Measurements from ENCODE around the gene CAMTA1.
A peak's percentile ranks its signal among the peaks of the same experiment; 100 is the strongest.

CAMTA1 gene

GRCh38 chr1:7251454-7251800 is 466.2 kb downstream of the CAMTA1 start:
- H3K36me3 Mint-ChIP-seq: no peaks in the 10 kb centered on the region
- H3K27ac Mint-ChIP-seq: no peak overlapping the region
- H3K4me3 Mint-ChIP-seq: no peak overlapping the region
- no peak for ATAC-seq
- no peaks in the 10 kb centered on the region for H3K9me3 Mint-ChIP-seq
- peak in 1 of 2 donors; percentile 26 for DNase-seq (ENCODE audit: low spot score in 2 of 2)
- H3K4me1 Mint-ChIP-seq: no peaks in the 10 kb centered on the region

- Mint-ChIP-seq H3K4me1 (no peaks in the 10 kb centered on the region), H3K4me3 (no peak overlapping the region), H3K36me3 (no peaks in the 10 kb centered on the region)
These were observed 467.3 kb downstream of the CAMTA1 start for GRCh38 chr1:7252411-7253117.

GRCh38 chr1:7253118-7253480 is 467.8 kb downstream of the CAMTA1 start:
- H3K27ac Mint-ChIP-seq: no peak overlapping the region
- H3K4me1 Mint-ChIP-seq: no peaks in the 10 kb centered on the region
- ATAC-seq (no peak), DNase-seq (ENCODE audit: low spot score in 2 of 2) (peak in 1 of 2 donors; percentile 10)
- no peak overlapping the region for H3K4me3 Mint-ChIP-seq
- H3K9me3 Mint-ChIP-seq: no peaks in the 10 kb centered on the region
- no peaks in the 10 kb centered on the region for H3K36me3 Mint-ChIP-seq

More at GRCh38 chr1:7252411-7253117, 467.3 kb downstream of the CAMTA1 start:
- ATAC-seq: no peak
- peak in 1 of 2 donors; percentile 3 for DNase-seq (ENCODE audit: low spot score in 2 of 2)
- H3K9me3 Mint-ChIP-seq: no peaks in the 10 kb centered on the region
- no peak overlapping the region for H3K27ac Mint-ChIP-seq

GRCh38 chr1:7253988-7254587 is 468.8 kb downstream of the CAMTA1 start:
- no peak overlapping the region for H3K27ac Mint-ChIP-seq
- H3K9me3 Mint-ChIP-seq: no peaks in the 10 kb centered on the region
- H3K36me3 Mint-ChIP-seq: no peaks in the 10 kb centered on the region
- no peak for ATAC-seq
- DNase-seq (ENCODE audit: low spot score in 2 of 2): no peak
- no peaks in the 10 kb centered on the region for H3K4me1 Mint-ChIP-seq
- H3K4me3 Mint-ChIP-seq: no peak overlapping the region

- H3K9me3 Mint-ChIP-seq: no peaks in the 10 kb centered on the region
- DNase-seq (ENCODE audit: low spot score in 2 of 2) (no peak), ATAC-seq (no peak)
- H3K4me1 Mint-ChIP-seq: no peaks in the 10 kb centered on the region
- no peak overlapping the region for H3K4me3 Mint-ChIP-seq
- H3K27ac Mint-ChIP-seq: no peak overlapping the region
- no peaks in the 10 kb centered on the region for H3K36me3 Mint-ChIP-seq
These were observed 470.2 kb downstream of the CAMTA1 start for GRCh38 chr1:7255303-7256058.

- Mint-ChIP-seq H3K4me3 (no peak overlapping the region), H3K27ac (no peak overlapping the region), H3K36me3 (no peaks in the 10 kb centered on the region), H3K9me3 (no peaks in the 10 kb centered on the region), H3K4me1 (no peaks in the 10 kb centered on the region)
- DNase-seq (ENCODE audit: low spot score in 2 of 2) (no peak), ATAC-seq (no peak)
These were observed 471.3 kb downstream of the CAMTA1 start for GRCh38 chr1:7256526-7256925.

- no peaks in the 10 kb centered on the region for H3K9me3 Mint-ChIP-seq
These were observed 472.0 kb downstream of the CAMTA1 start for GRCh38 chr1:7257225-7257624.

GRCh38 chr1:7258589-7259135 is 473.4 kb downstream of the CAMTA1 start:
- DNase-seq (ENCODE audit: low spot score in 2 of 2) (no peak), ATAC-seq (no peak)
- Mint-ChIP-seq H3K36me3 (no peaks in the 10 kb centered on the region), H3K4me1 (no peaks in the 10 kb centered on the region), H3K27ac (no peak overlapping the region), H3K4me3 (no peak overlapping the region), H3K9me3 (no peaks in the 10 kb centered on the region)

More at GRCh38 chr1:7257225-7257624, 472.0 kb downstream of the CAMTA1 start:
- Mint-ChIP-seq H3K36me3 (no peaks in the 10 kb centered on the region), H3K4me1 (no peaks in the 10 kb centered on the region), H3K27ac (no peak overlapping the region), H3K4me3 (no peak overlapping the region)
- DNase-seq (ENCODE audit: low spot score in 2 of 2) (no peak), ATAC-seq (no peak)

GRCh38 chr1:7259955-7260354 is 474.7 kb downstream of the CAMTA1 start:
- H3K27ac Mint-ChIP-seq: no peak overlapping the region
- H3K36me3 Mint-ChIP-seq: no peaks in the 10 kb centered on the region
- H3K4me3 Mint-ChIP-seq: no peak overlapping the region
- no peak for ATAC-seq
- H3K9me3 Mint-ChIP-seq: no peaks in the 10 kb centered on the region
- H3K4me1 Mint-ChIP-seq: no peaks in the 10 kb centered on the region
- DNase-seq (ENCODE audit: low spot score in 2 of 2): no peak

- no peak for DNase-seq (ENCODE audit: low spot score in 2 of 2)
- H3K4me3 Mint-ChIP-seq: no peak overlapping the region
- H3K9me3 Mint-ChIP-seq: no peaks in the 10 kb centered on the region
- H3K27ac Mint-ChIP-seq: no peak overlapping the region
- no peak for ATAC-seq
- H3K4me1 Mint-ChIP-seq: no peaks in the 10 kb centered on the region
- no peaks in the 10 kb centered on the region for H3K36me3 Mint-ChIP-seq
These were observed 476.2 kb downstream of the CAMTA1 start for GRCh38 chr1:7261490-7261889.

GRCh38 chr1:7262611-7263010 is 477.4 kb downstream of the CAMTA1 start:
- H3K4me1 Mint-ChIP-seq: no peaks in the 10 kb centered on the region
- ATAC-seq: no peak
- no peak overlapping the region for H3K27ac Mint-ChIP-seq
- H3K36me3 Mint-ChIP-seq: no peaks in the 10 kb centered on the region
- no peak overlapping the region for H3K4me3 Mint-ChIP-seq
- no peaks in the 10 kb centered on the region for H3K9me3 Mint-ChIP-seq
- no peak for DNase-seq (ENCODE audit: low spot score in 2 of 2)

GRCh38 chr1:7263021-7263960 is 478.0 kb downstream of the CAMTA1 start:
- DNase-seq (ENCODE audit: low spot score in 2 of 2): no peak
- Mint-ChIP-seq H3K36me3 (no peaks in the 10 kb centered on the region), H3K27ac (no peak overlapping the region), H3K9me3 (peaks cover 3% of the 10 kb centered on the region), H3K4me1 (no peaks in the 10 kb centered on the region), H3K4me3 (no peak overlapping the region)
- no peak for ATAC-seq

GRCh38 chr1:7264101-7264500 is 478.8 kb downstream of the CAMTA1 start:
- H3K9me3 Mint-ChIP-seq: peaks cover 7% of the 10 kb centered on the region
- no peaks in the 10 kb centered on the region for H3K36me3 Mint-ChIP-seq
- no peak overlapping the region for H3K4me3 Mint-ChIP-seq
- H3K27ac Mint-ChIP-seq: no peak overlapping the region
- no peaks in the 10 kb centered on the region for H3K4me1 Mint-ChIP-seq
- DNase-seq (ENCODE audit: low spot score in 2 of 2) (peak in 1 of 2 donors; percentile 8), ATAC-seq (no peak)

- ATAC-seq: no peak
- H3K27ac Mint-ChIP-seq: no peak overlapping the region
These were observed 480.6 kb downstream of the CAMTA1 start for GRCh38 chr1:7265771-7266371.

More at GRCh38 chr1:7265771-7266371, 480.6 kb downstream of the CAMTA1 start:
- Mint-ChIP-seq H3K4me3 (no peak overlapping the region), H3K4me1 (no peaks in the 10 kb centered on the region), H3K36me3 (no peaks in the 10 kb centered on the region), H3K9me3 (peaks cover 13% of the 10 kb centered on the region)
- DNase-seq (ENCODE audit: low spot score in 2 of 2): peak in 1 of 2 donors; percentile 22
